Colon (tissue), 2 donors: Measurements from ENCODE around the gene FCN3.
"Not testable (repeated sequence)": the region's sequence is repeated elsewhere in the genome, so short reads cannot be mapped to it uniquely, and the experiment has no call there.

Source experiments
- FAIRE-seq: peaks from 2 replicates; lab custom pipeline; 2012; peaks lifted over from hg19 to GRCh38; lab: Jason Lieb, UNC
- donor health status: control.
- donor health status: control.

Gene FCN3

DNA sequence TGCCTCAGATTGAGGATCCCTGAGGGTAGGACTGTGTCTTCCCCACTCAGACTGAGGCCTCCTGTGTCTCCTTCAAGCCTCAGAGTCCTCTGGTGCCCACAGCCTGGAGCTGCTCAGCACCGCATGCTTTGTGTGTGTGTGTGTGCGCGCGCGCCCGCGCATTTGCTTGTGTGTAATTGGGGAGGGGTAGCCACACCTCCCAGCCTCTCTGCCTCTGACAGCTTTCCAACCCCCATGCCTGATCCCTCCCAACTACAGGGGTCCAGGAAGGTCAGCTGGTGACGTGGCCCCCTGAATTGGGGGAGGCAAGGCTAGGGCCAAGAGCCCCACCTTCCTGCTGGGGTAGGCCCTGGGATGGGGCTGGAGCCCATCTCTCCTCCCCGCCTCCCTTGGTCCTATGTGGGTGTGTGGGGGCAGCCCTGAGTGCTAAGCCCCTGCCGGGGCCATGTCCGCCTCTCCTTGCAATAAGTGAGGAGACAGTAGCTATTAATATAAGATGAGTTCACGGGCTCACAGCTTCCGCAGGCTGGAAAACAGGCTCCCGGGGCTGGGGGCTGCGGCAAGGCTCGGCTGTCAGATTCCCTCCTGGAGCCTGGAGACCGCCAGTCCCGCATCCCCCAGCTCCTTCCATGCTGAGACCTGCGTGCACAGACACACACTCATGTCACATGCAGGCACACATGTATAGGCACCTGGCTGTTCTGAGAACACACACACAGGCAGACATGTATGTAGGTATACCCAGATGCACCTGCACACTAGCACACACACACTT, 24.8 kb upstream of the FCN3 start:
- no peak for FAIRE-seq

DNA sequence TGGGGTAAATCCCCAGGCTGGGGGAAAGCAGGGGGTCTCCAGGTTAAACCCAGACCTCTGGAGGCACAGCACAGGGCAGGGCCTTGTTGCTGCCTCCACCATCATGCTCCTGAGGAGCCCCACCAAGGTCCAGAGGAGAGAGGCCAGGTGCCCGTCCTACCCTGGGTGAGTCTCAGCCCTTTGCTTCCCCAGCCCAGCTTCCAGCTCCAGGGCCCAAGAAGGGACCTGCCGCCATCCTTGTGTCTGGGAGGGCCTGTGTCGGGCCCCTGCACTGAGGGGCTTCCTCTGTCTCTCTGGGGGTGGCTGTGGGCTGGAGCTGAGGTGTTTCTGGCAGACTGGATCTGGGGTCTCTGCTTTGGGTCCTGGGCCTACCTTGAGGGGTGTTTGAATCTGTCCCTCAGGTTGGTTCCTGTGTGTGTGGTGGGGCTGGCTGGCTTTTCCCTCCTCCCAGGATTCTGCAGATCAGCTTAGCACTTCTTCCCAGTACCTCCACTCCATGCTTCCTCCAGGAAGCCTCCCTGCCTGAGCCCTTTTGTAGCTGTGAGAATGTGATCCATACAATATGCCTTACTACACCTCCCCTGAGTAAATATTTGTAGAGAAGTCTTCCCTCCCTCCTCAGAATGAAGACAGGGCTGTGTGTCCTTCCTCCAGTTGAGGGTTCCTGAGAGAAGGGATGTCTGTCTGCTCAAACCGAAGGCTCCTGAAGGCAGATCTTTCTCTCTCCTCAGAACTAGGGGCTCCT, 24.0 kb upstream of the FCN3 start:
- FAIRE-seq: no peak

DNA sequence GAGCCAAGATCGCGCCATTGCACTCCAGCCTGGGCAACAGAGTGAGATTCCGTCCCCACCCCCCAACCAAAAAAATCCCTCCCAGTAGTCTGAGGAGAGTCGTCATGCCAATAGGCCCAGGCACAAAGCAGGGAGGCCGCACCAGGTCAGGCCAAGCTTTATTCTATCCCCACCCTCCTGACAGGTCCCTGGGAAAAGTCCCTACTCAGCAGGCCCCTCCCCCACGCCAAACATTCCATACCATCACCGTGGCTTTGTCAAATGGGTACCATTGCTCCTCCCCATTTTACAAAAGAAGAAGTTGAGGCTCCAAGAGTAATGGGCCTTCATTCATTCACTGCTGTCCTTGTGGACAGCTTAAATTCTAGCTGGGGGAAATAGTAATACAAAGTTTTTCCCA, 23.1 kb upstream of the FCN3 start:
- no peak for FAIRE-seq

DNA sequence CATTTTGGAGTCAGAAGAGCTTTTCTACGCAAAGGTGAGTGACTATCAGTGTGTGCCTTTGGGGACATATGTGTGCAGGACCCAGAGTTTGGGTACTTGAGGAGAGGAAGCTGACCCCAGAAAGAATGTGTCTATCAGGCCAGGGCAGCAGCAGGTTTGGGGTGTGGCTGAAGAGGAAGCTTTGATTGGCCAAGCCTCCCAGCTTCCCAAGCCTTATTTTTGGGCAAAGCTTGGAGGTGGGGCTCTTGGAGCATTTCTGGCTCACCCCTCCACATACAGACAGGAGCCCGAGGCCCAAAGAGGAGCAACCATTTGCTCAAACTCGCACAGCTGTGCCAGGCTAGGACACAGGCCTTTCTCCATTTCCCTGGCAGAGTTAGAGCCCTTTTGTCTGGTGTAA, 22.5 kb upstream of the FCN3 start:
- no peak for FAIRE-seq

DNA sequence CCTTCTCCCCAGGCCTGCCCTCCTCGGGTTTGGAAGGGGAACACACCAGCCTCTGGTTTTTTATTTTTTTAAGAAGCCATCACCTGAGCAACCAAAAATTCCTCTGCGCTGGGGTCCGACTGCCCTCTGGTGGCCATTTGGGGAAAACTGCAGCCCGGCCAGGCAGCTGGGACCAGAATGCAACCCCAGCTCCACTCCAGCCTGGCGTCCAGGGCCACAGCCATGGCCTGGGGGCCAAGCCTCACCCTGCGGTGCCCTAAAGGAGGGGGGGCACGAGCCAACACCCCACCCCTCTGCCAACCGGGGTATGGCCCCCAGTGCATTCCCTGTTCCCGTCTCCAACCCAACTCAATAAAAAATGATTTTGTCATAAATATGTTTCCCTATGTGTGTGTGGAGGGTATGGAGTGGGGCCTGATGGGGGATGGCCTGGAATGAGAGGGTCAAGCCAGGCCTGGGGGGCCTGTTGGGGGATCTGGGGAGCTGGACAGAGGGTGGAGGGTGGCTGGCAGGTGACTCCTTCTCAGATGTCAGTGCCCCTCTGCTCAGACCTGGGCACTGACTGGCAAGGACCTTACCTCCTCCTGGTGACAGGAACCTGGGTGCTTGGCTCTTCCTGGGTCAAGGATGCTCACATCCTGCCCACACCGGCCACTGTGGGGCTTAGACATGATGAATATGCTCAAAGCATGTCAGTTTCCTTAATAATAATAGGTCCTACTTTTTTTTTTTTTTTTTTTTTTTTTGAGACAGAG, 21.0 kb upstream of the FCN3 start:
- no peak for FAIRE-seq

- no peak for FAIRE-seq
Measured at GRCh38 chr1:27394925-27395324, 20.3 kb upstream of the FCN3 start.

- no peak for FAIRE-seq
Measured at GRCh38 chr1:27394282-27394658, 19.6 kb upstream of the FCN3 start.

DNA sequence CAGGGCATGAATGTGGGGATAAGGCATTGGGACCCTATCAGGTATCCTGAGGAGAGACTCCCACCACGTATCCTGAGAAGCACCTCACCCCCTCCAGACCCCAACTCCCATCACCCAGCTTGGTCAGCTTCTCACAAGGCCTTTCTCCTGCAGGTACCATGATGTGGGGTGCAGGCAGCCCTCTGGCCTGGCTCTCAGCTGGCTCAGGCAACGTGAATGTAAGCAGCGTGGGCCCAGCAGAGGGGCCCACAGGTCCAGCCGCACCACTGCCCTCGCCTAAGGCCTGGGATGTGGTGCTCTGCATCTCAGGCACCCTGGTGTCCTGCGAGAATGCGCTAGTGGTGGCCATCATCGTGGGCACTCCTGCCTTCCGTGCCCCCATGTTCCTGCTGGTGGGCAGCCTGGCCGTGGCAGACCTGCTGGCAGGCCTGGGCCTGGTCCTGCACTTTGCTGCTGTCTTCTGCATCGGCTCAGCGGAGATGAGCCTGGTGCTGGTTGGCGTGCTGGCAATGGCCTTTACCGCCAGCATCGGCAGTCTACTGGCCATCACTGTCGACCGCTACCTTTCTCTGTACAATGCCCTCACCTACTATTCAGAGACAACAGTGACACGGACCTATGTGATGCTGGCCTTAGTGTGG, 19.1 kb upstream of the FCN3 start:
- FAIRE-seq: no peak

- FAIRE-seq: no peak
Measured at GRCh38 chr1:27392778-27393635, 18.4 kb upstream of the FCN3 start.

- no peak for FAIRE-seq
Measured at GRCh38 chr1:27392096-27392777, 17.6 kb upstream of the FCN3 start, which contains the start of gene GPR3. GPR3 (plus strand) TSS chr1:27392622; CDS start chr1:27393799, 1,177 bp downstream.

- FAIRE-seq: no peak
Measured at GRCh38 chr1:27391511-27392095, 17.0 kb upstream of the FCN3 start.

DNA sequence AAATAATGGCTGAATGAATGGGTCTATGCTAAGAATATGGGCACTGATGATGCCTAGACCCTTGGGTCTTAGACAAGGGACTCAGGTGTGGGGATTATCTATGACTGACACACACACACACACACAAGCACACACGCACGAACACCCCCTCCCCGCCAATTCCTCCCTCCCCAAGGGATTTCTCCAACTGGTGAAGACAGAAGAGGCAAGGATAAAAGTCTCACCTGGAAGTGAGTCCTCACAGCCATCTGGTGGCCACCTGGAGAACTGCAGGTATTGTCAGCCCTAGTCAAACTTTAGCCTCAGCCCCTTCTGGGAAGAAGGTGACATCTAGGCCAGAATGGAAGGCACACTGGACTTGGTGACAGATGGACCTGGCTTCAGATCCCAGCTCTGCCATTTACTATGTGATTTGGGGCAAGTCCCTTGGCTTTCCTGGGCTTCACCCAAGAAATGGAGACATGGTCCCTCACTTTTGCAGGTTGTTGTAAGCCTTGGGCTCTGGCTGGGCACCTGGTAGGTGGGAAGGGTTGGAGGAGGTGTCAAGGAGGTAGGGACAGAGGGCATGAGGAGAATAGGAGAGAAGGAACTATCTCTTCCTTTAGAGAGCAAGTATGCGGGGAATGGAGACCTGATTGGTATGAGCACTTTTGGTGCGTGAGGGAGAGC, 13.8 kb upstream of the FCN3 start:
- FAIRE-seq: no peak

- not testable (repeated sequence) for FAIRE-seq
Measured at GRCh38 chr1:27384797-27385196, 10.2 kb upstream of the FCN3 start.

- FAIRE-seq: no peak
Measured at GRCh38 chr1:27383661-27384060, 9.0 kb upstream of the FCN3 start.

- no peak for FAIRE-seq
Measured at GRCh38 chr1:27383039-27383605, 8.5 kb upstream of the FCN3 start, which contains the start of gene CD164L2. CD164L2 (minus strand) TSS chr1:27383333; CDS start chr1:27383239, 94 bp downstream.

DNA sequence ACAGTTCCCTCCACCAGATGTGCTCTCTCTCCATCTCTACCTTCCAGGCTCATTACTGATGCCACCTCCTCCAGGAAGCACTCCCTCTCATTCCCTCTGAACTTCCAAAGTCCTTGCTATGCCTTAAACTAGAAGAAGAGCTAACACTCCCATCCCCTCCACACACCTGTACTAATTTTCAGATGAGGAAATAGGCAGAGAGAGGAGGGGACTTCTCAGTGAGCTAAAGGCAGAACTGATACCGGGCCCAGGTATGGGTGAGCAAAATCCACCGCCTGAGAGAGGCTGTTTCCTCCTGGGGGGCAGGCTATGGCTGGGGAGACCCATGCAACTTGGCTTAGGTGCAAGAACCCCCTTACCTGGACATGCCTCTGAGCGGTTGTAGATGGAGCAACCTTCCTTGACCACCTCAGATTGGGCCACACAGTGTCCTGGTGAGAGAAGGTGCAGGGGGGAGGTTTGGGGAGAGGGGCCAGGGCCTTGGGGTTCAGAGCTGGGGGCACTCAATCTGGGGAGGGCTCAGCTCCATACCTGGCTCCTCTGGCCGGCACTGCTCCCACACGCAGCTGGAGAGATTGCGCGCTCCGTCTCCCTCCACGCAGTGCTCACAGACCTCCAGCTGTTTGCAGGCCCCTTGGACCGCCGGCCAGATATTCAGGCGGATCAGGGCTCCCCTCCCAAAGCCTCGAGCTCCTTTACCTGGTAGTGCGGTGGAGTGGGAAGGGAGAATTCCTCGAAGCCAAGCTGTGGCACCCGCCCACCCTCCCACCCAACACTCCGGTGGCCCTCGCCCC, 7.5 kb upstream of the FCN3 start:
- no peak for FAIRE-seq

- FAIRE-seq: no peak
Measured at GRCh38 chr1:27380766-27381733, 6.4 kb upstream of the FCN3 start.
